Stimulated activated naive CD8-positive, alpha-beta T cell treated with anti-CD3 and anti-CD28 coated beads, Interleukin-15, Interleukin-2, amounts not matched to agents 100 U/mL and 50 U/mL, for 24 hours (primary cell): Measurements from ENCODE around the gene NUP153.
A peak's percentile ranks its signal among the peaks of the same experiment; 100 is the strongest.
"Not testable (repeated sequence)": the region's sequence is repeated elsewhere in the genome, so short reads cannot be mapped to it uniquely, and the experiment has no call there.

ENCODE experiments used
- ATAC-seq: fragments of 150-1000 bp; cut with Tn5 transposase; one replicate; pipeline ENCODE4 v1.10.0; 2021
- DNase-seq: peaks from one replicate; pipeline ENCODE4 v3.0.0; 2021

The NUP153 gene

DNA sequence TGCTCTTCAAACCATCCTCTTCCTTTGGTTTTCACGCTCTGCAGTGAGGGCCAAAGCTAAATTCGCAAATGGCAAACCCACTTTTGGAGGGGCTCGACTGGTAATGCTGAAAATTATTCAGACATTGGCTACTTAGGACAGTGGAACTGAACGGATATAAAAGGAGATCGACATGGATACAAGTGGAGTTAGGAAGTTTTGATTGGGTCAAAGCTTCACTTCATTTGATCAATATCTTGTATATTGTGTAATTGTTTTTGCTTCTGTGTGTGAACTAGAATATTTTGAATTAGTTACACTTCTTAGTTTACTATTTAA, 105.4 kb downstream of the NUP153 start:
- DNase-seq (no peak), ATAC-seq (no peak)

DNA sequence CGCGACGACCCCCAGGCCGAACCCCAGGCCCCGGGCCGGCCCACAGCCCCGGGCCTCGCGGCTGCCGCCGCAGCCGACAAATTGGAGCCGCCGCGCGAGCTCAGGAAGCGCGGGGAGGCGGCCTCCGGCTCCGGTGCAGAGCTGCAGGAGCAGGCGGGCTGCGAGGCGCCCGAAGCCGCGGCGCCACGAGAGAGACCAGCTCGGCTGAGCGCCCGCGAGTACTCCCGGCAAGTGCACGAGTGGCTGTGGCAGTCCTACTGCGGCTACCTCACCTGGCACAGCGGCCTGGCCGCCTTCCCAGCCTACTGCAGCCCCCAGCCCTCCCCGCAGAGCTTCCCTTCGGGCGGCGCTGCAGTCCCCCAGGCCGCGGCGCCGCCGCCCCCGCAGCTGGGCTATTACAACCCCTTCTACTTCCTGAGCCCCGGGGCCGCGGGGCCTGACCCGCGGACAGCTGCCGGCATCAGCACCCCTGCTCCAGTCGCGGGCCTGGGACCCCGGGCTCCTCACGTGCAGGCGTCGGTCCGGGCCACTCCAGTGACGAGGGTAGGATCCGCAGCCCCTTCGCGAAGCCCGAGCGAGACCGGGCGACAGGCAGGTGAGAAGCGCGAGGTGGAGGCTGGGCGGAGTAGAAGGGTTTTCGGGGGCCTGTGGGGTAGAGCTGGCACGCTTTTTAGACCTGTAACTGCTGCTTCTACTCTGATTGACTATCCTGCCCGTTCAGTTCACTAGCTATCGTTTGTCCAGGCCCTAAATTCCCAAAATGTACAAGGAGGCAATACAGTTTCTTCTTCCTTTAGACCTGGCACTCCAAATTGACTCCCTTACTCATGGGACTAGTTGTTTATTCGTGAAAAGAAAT, 106.0 kb downstream of the NUP153 start:
- peak; percentile 33 for ATAC-seq
- DNase-seq: peak; percentile 57

DNA sequence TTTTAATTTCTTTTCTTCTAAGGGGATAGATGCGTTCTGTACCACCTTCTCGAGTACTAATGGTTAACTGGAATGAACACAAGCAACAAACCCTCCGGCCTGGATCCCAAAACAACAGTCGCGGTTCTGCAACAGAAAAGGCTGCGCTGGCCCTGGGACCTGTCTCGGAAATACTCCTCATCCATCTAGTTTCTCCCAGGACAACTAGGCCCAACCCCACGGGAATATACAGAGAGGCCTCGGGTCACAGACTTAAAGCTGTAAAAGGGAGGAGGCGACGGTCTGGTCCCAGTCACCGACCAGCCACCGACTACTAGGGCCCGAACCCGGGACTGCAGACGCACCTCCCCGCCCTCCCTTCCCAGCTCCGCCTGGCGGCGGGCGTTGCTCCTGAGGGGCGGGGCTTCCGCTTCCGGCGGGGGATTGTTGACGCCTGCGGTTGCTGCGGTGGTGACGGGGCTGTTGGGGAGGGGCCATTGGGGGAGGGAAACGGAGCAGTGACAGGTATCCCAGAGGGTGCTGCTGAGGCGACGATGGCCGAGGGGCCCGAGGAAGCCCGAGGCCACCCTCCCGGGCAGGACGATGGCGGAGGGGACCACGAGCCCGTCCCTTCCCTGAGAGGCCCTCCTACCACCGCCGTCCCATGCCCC, 106.7 kb downstream of the NUP153 start, which contains the start of gene FAM8A1:
TSS of gene FAM8A1 (plus strand) at position 426 of the 650 bp plus-strand sequence. CDS start at position 534, 108 bp downstream.
- ATAC-seq (peak; percentile 89), DNase-seq (peak; percentile 98)

DNA sequence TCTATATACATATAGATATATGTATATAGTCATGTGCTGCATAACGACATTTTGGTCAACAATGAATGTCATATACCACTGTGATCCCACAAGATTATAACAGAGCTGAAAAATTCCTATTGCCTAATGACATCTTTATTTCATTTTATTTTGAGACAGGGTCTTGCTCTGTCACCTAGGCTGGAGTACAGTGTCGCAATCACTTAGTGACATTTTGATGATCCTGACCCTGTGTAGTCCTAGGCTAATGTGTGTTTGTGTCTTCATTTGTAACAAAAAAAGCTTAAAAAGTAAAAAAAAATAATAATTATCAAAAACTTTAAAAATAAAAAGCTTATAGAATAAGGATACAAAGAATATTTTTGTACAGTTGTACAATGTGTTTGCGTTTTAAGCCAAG, 110.6 kb downstream of the NUP153 start:
- ATAC-seq: no peak
- no peak for DNase-seq

DNA sequence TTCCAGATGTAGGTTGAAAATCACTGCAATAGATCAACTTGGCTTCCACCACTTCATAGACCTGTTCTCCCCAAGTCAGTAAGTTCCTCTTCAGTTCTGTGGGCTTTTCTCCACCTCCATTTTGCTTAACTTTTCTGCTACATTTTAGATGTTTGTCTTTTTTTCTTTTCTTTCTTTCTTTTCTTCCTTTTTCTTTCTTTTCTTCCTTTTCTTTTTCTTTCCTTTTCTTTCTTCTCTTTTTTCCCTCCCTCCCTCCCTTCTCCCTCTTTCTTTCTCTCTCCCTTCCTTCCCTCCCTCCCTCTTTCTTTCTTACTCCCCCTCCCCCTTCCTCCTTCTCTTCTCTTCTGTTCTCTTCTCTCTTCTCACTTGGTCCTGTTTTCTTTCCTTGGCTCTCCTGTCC, 113.5 kb downstream of the NUP153 start:
- no peak for ATAC-seq
- DNase-seq: no peak

DNA sequence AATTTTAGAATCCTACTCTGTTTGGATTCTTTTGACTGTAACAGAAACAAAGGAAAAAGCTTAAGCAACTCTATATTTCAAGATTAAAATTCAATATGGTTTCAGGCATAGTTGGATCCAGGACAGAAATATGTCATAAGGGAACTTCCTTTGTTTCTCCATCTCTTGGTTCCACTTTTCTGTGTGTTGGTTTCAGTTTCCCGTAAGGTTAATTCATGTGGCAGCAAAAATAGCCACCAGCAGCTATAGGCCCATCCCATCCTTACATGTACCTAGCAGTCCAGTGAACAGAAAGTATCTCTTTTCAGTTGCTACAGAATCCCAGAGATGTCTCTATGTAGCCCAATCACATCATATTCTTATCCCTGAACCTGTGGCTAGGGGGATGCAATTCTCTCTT, 115.4 kb downstream of the NUP153 start:
- no peak for DNase-seq
- ATAC-seq: no peak

DNA sequence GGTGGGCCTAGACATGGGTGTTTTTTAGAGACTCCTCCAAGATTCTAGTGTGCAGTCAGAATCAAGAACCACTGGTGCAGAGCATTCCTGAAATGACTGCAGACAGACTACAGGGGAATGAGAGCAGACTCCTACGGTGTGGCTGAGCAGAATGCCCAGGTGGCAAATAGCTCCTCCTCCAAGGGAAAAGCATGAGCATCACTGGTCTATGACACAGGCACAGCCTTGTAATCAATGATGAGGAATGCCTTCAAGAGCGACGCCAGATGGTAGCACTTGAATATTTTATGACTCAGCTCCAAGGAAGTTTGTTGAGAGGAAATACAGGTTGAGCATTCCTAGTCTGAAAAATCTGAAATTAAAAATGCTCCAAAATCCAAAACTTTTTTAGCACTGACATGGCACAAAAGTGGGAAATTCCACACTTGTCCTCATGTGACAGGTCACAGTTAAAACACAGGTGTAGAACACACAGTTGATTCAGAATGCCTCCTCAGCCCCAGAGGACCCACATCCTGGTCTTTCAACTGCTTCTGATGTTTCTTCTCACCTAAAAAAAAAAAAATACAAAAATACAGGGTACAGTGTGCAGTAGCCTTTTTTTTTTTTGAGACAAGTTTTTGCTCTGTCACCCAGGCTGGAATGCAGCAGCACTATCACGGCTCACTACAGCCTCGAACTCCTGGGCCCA, 117.2 kb downstream of the NUP153 start:
- ATAC-seq (peak; percentile 75), DNase-seq (no peak)

DNA sequence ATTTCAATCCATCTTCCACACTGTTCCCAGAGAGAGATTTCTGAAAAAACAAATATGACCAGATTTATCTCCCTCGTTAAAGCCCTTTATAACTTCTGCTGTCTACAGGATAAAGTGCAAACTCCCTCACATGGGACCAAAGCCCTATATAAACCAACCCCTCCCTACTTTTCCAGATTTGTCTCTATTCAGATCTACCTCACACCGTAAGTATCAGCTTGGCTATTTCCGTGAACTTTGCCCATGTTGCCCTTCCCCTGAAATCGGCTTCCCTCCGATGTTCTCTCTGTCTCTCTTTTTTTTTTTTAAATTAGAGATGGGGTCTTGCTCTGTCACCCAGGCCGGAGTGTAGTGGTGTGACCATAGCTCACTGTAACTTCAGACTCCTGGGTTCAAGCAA, 118.7 kb downstream of the NUP153 start:
- no peak for ATAC-seq
- DNase-seq: no peak

DNA sequence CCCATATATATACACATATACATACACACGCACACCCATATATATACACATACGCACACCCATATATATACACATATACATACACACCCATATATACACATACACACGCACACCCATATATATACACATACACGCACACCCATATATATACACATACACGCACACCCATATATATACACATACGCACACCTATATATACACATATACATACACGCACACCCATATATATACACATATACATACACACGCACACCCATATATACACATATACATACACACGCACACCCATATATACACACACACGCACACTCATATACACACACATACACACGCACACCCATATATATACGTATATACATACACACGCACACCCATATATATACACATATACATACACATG, 120.1 kb downstream of the NUP153 start:
- DNase-seq, ATAC-seq: not testable (repeated sequence)

DNA sequence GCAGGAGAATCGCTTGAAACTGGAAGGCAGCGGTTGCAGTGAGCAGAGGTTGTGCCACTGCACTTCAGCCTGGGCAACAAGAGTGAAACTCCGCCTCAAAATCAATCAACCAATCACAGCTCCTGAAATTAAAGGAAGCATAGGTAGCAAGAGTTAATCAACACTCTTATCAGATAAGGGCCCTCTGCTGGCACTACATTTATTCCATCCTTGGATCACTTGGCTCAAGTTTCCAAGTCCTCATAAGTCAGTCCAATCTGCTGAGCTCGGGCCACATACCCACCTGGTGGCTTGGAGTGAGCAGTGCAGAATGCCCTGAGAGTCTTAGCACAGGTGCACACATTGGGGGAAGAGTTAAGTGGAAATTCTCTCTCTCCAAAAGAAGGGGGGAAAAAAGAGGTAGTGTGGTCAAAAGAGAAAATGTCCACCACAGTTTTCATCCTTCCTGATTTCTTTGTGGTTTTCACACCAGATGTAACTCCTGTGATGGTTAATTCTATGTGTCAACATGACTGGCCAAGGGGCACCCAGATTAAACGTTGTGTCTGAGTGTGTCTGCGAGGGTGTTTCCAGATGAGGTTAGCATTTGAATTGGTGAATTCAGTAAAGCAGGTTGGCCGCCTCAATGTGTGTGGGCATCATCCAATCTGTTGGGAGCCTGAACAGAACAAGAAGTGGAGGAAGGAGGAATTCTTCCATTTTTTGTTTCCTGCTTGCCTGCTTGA, 120.8 kb downstream of the NUP153 start:
- ATAC-seq (no peak), DNase-seq (no peak)

DNA sequence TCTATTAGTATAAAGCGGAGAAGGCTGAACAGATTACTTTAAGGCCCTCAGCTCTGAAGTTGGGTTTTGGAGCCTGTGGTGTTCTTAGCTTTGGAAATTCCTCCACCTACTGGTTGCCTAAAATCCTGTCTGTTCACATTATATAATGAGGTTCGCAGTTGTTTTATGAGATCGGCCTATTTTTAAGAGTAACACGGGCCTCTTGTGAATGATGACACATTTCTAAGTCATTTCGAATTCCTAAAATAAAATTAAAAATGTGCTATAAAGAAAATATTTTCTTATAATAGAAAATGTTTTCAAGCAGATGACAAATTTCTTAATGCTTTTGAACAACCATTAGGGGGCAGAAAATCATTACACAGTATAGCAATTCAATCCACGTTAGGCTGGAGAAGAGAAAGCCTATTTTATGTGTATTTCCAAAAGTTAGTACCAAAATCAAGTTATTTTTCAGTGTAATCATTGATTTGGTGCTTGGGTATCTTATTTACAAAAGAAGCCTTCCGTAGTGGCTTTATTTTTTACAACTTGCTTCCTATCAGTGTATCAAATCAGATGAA, 122.4 kb downstream of the NUP153 start:
- ATAC-seq: peak; percentile 59

DNA sequence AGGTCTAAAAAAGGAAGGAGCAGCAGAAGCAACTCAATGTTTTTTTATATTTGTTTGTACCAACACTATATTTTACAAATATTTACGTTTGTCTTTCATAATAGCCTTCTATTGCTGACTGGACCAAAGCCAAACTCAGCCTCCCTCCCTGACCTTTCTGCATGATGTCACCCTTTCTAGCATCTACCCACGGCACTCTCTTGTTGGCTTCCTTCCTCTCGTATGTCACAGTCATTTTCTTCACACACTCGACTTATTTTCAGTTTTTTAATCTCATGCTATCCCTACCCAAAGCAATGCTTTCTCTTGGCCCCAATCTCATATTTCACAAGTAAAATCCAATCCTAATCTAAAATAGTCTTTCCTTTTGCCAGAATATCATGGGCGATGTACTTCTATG, 122.9 kb downstream of the NUP153 start:
- no peak for DNase-seq
- no peak for ATAC-seq

More for the DNA sequence above, 122.4 kb downstream of the NUP153 start:
- no peak for DNase-seq

DNA sequence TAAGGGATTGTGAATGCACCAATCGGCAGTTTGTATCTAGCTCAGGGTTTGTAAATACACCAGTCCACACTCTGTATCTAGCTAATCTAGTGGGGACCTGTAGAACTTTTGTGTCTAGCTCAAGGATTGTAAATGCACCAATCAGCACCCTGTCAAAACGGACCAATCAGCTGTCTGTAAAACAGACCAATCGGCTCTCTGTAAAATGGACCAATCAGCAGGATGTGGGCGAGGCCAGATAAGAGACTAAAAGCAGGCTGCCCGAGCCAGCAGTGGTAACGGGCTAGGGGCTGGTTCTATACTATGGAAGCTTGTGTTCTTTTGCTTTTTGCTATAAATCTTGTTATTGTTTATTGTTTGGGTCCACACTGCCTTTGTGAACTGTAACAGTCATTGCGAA, 125.4 kb downstream of the NUP153 start:
- ATAC-seq: not testable (repeated sequence)

DNA sequence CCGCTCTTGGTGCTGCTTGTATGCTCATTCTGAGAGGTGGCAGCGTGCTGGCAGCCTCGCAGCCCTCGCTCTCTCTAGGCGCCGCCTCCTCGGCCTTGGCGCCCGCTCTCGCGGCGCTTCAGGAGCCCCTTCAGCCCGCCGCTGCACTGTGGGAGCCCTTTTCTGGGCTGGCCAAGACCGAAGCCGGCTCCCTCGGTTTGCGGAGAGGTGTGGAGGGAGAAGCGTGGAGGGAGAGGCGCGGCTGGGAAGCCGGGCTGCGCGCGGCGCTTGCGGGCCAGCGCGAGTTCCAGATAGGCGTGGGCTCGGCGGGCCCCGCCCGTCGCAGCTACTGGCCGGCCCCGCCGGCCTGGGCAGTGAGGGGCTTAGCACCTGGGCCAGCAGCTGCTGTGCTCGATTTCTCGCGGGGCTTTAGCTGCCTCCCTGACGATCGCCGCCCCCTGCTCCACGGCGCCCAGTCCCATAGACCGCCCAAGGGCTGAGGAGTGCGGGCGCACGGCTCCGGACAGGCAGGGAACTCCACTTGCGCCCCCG, 126.1 kb downstream of the NUP153 start:
- ATAC-seq: peak; percentile 69

More for the DNA sequence above, 125.4 kb downstream of the NUP153 start:
- DNase-seq: not testable (repeated sequence)

DNA sequence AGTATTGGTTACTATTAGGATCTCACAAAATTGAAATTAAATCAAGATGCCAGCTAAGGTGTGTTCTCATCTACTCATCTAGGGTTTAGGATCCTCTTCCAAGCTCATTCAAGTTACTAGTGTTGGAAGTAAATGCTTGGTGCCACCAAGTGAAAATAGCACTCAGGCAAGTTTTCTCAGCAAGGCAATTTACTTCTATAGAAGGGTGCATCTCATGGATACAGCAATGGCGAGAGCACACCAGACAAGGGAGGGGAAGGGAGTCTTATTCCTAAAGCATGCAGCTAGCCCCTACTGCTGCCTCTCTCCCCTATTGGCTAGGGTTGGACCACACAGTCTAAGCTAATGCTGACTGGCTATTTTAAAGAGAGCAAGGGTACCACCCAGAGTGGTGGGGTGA, 129.7 kb downstream of the NUP153 start:
- ATAC-seq (no peak), DNase-seq (no peak)

More for the DNA sequence above, 126.1 kb downstream of the NUP153 start:
- peak; percentile 30 for DNase-seq

DNA sequence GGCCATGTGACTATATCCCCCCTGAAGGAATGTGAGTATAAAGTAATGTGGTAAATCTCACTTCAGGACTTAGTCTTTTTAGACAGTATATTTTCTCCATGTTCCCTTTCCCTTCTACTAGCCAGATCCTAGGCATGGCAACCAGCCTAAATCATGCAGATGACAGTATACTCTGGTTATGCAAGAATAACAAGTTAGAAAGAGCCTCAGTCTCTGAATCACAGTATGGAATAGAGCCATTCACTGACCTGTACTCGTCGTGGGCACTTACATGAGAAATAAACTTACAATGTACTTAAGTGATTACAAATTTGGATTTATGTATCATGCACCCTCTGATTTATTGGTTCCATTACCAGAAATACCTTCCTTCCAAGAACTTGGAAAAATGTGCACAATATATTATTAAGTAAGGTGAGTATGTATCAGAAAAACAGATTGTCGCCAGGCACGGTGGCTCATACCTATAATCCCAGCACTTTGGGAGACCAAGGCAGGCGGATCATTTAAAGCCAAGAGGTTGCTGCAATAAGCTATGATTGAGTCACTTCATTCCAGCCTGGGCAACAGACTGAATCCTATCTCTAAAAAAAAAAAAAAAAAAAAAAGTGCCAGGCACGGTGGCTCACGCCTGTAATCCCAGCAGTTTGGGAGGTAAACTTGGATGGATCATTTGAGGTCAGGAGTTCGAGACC, 131.7 kb downstream of the NUP153 start:
- ATAC-seq: no peak
- no peak for DNase-seq

DNA sequence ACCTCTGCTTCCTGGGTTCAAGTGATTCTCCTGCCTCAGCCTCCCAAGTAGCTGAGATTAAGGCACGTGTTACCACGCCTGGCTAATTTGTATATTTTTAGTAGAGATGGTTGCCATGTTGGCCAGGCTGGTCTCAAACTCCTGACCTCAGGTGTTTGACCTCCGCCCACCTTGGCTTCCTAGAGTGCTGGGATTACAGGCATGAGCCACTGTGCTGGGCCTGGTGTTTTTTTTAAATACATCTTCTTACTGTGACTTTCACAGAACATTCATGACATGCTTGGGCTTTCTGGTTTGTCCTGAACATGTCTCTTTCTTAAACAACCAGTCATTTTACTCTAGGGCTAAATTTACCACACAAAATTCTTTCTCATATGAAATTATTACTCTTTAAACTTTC, 141.3 kb downstream of the NUP153 start:
- ATAC-seq: no peak
- DNase-seq: no peak
